Activated T-helper 17 cell treated with anti-CD3 and anti-CD28 coated beads, Interleukin-2, amount 50 U/mL, for 72 hours (primary cell): ENCODE results near the gene KAT6B. TPM values are rescaled to one million over a fixed set of nuclear protein-coding genes. Genes with fewer than 3 reads are reported as not detected.

ENCODE experiments used
- ATAC-seq: fragments of 150-1000 bp; cut with Tn5 transposase; replicated peaks from 2 replicates; pipeline ENCODE4 v1.10.0; 2021; ENCODE audit warnings: mild to moderate bottlenecking, moderate library complexity
- H3K27ac Mint-ChIP-seq: one replicate; pipeline ENCODE4 v1.8.0; 2022; ENCODE audit warnings: mixed read lengths
- H3K27me3 Mint-ChIP-seq: one replicate; pipeline ENCODE4 v1.8.0; 2022; ENCODE audit warnings: mixed read lengths
- H3K36me3 Mint-ChIP-seq: one replicate; pipeline ENCODE4 v1.8.0; 2022; ENCODE audit warnings: low read depth, mild to moderate bottlenecking, mixed read lengths
- H3K4me1 Mint-ChIP-seq: one replicate; pipeline ENCODE4 v1.8.0; 2022; ENCODE audit warnings: mixed read lengths
- H3K4me3 Mint-ChIP-seq: one replicate; pipeline ENCODE4 v1.8.0; 2022; ENCODE audit warnings: mild to moderate bottlenecking, mixed read lengths
- H3K9me3 Mint-ChIP-seq: one replicate; pipeline ENCODE4 v1.8.0; 2022; ENCODE audit warnings: mixed read lengths
- total RNA-seq, 2 donors: library from RNA; stranded (reverse); gene quantifications; one replicate each; pipeline ENCODE4 v1.2.3, GENCODE V29; 2022

KAT6B gene
- total RNA-seq, 2 donors from 2014 or later = 20.5 to 25.9 TPM

DNA sequence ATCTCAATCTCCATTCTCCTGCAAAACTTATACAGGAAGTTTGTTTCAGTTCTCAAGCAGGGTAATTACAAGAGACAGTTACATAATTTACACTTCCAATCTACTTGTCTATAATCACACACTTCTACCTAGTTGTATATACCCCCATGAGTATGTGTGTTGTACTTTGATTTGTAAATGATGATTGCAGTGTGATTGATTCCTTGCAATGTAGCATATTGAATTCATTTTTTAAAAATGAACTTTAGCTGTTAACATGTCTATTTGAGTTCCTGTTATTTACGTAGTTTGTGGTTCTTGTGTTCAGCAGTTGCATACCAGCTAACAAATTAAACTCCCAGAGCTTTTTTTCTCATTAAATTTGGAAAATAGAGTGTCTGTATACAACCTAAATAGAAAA lies 182.6 kb downstream of the KAT6B start:
- H3K4me3 Mint-ChIP-seq = peak overlapping the region; percentile 5
- no peaks in the 10 kb centered on the region for H3K27me3 Mint-ChIP-seq
- no peak overlapping the region for H3K27ac Mint-ChIP-seq
- peaks cover 32% of the 10 kb centered on the region for H3K4me1 Mint-ChIP-seq
- no peaks in the 10 kb centered on the region for H3K9me3 Mint-ChIP-seq
- ATAC-seq = no peak
- no peaks in the 10 kb centered on the region for H3K36me3 Mint-ChIP-seq

DNA sequence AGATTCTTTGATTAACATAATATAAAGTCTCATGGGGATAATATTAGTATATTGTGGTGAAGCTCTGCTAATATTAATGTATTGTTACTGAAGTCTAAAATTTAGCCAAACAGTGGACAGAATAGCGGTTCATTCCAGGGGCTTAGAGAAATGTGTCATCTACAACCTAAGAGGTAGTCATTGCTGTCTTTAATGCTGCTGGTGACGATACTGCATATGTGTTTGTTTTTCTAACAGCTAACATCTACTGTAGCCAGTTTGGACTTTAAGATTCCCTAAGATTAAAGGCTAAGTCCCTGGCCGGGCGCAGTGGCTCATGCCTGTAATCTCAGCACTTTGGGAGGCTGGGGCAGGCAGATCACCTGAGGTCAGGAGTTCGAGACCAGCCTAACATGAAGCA lies 183.0 kb downstream of the KAT6B start:
- no peaks in the 10 kb centered on the region for H3K36me3 Mint-ChIP-seq
- H3K4me3 Mint-ChIP-seq = no peak overlapping the region
- no peaks in the 10 kb centered on the region for H3K27me3 Mint-ChIP-seq
- H3K4me1 Mint-ChIP-seq = peaks cover 35% of the 10 kb centered on the region
- ATAC-seq = no peak
- no peak overlapping the region for H3K27ac Mint-ChIP-seq
- no peaks in the 10 kb centered on the region for H3K9me3 Mint-ChIP-seq

DNA sequence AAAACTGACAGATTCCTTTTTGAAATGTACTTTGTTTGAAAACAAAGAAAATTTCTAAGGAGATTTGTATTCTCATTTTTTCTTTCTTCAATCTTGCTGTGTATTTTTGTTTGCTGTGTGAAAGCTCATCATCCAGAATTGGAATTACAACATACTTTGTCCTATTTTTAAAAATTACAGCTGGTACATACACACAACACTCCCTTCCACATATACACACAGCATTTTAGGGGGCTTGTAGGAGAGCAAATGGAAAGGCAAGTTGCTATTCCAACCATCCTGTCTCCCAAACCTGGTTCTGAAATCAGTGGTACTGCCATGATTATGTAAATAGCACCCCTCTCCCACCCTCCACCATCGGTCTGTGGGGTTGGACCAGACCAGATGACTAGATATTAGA lies 184.0 kb downstream of the KAT6B start:
- Mint-ChIP-seq H3K27ac (no peak overlapping the region), H3K27me3 (no peaks in the 10 kb centered on the region), H3K4me1 (peaks cover 39% of the 10 kb centered on the region), H3K4me3 (no peak overlapping the region), H3K36me3 (no peaks in the 10 kb centered on the region), H3K9me3 (no peaks in the 10 kb centered on the region)
- ATAC-seq = no peak

DNA sequence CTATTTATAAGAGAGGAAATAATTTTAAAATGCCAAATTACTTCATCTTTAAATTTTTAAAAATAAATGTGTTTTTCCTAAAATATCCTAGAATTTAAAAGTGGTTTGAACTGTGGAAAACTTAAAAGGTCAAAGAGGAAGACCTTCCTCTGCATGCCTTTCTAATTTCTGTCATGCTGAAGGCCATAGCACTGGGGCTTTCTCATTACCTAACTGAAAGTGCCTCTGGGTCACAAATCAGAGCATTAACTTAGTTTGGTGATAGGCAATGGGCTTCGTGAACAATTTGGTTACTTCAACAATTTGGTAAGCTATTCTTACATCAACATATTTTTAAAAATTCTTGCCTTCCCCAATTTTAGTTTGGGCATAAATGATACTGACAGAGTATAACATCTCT lies 184.8 kb downstream of the KAT6B start:
- Mint-ChIP-seq H3K36me3 (no peaks in the 10 kb centered on the region), H3K4me3 (no peak overlapping the region), H3K27ac (no peak overlapping the region), H3K4me1 (peaks cover 48% of the 10 kb centered on the region), H3K27me3 (no peaks in the 10 kb centered on the region), H3K9me3 (no peaks in the 10 kb centered on the region)
- no peak for ATAC-seq

DNA sequence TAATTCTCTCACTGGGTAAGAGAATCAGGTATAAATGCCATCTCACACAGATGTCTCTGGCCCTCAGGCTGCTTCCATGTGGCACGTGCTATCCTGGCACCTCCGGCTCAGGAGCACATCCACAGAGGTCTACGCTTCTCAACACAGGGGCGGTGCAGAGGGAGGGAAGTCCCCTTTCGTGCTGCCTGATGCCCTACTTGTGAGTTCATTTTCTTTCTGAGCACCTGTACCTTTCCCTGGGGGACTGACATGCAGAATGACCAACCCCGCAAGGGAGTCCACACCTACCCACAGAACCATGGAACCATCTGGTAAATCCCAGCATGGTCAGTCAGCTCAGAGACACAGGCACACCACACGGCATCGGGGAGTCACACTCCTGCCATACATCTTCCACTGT lies 186.1 kb downstream of the KAT6B start:
- ATAC-seq = no peak
- Mint-ChIP-seq H3K36me3 (no peaks in the 10 kb centered on the region), H3K27me3 (no peaks in the 10 kb centered on the region), H3K4me3 (peak overlapping the region; percentile 79), H3K9me3 (no peaks in the 10 kb centered on the region), H3K4me1 (peaks cover 43% of the 10 kb centered on the region), H3K27ac (peak overlapping the region; percentile 89)

DNA sequence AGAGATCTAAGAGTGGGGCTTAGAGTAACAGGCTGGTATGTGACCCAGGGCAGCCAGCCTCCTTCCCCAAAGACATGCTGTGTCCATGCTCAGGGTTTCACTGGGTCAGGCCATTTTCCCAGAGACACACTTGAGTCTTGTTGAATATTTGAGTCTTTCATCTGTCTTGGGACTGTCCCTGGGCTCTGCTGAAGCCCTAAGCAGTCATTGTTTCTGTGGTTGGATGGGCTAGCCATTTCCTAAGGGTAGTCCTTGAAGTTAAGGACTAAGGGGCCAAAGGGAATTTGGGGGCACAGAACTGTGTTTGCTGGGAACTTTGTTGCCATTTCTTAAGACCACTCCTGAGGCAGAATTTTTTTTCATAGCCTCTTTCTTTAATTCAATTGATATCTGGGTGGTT lies 186.6 kb downstream of the KAT6B start:
- H3K4me1 Mint-ChIP-seq = peaks cover 39% of the 10 kb centered on the region
- no peaks in the 10 kb centered on the region for H3K9me3 Mint-ChIP-seq
- no peaks in the 10 kb centered on the region for H3K36me3 Mint-ChIP-seq
- peak; percentile 72 for ATAC-seq
- peak overlapping the region; percentile 89 for H3K27ac Mint-ChIP-seq
- peak overlapping the region; percentile 79 for H3K4me3 Mint-ChIP-seq
- no peaks in the 10 kb centered on the region for H3K27me3 Mint-ChIP-seq

DNA sequence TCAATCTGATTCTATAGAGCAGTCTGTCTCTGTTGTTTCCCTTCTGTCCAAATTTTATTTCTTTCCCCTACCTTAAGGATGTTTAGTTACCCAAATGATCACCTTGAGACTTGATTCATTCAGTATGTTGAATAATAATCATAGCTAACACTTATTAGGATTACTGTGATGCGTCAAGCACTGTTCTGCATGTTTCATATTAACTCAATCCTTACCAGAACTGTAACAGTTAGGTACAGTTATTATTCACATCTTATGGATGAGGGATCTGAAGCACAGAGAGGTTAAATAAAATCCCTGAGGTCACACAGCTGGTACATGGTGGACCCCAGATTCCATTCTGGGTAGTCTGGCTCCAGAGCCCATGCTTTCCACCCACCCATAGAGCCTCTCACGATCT lies 187.1 kb downstream of the KAT6B start:
- no peaks in the 10 kb centered on the region for H3K36me3 Mint-ChIP-seq
- no peaks in the 10 kb centered on the region for H3K9me3 Mint-ChIP-seq
- peak overlapping the region; percentile 89 for H3K27ac Mint-ChIP-seq
- H3K27me3 Mint-ChIP-seq = no peaks in the 10 kb centered on the region
- H3K4me3 Mint-ChIP-seq = peak overlapping the region; percentile 79
- H3K4me1 Mint-ChIP-seq = peaks cover 37% of the 10 kb centered on the region
- ATAC-seq = peak; percentile 79

DNA sequence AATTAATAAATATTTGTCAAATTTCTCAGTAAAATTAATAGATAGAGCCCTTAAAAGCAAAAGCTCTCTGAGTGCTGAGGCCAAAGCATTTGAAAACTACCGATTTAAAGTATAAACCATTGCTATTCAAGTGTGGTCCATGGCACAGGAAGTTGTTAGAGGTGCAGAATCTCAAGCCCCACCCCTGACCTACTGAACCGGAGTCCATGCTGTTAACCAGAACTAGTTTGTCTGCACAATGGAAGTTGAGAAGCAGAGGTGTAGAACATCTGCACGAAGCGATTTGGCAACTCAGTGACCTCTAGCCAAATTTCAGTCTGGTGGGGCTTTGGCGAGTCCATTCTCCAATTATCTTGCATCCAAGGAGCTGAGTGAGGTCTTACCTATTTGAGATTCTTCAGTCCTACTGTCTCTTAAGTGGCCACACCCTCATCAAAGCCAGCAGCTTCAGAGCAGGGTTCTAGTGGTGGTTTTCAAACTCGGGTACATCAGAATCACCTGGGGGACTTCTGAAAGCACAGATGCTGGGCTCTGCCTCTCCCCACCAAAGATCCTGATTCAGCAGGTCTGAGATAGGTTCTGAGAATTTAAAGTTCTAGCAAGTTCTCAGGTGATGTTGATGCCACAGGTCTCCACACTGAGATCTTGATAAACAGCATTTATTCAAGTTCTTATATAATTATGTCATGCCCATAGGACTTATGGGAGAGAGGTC lies 188.3 kb downstream of the KAT6B start:
- peaks cover 3% of the 10 kb centered on the region for H3K36me3 Mint-ChIP-seq
- H3K9me3 Mint-ChIP-seq = no peaks in the 10 kb centered on the region
- peak overlapping the region; percentile 89 for H3K27ac Mint-ChIP-seq
- no peak for ATAC-seq
- peak overlapping the region; percentile 79 for H3K4me3 Mint-ChIP-seq
- no peaks in the 10 kb centered on the region for H3K27me3 Mint-ChIP-seq
- peaks cover 37% of the 10 kb centered on the region for H3K4me1 Mint-ChIP-seq

DNA sequence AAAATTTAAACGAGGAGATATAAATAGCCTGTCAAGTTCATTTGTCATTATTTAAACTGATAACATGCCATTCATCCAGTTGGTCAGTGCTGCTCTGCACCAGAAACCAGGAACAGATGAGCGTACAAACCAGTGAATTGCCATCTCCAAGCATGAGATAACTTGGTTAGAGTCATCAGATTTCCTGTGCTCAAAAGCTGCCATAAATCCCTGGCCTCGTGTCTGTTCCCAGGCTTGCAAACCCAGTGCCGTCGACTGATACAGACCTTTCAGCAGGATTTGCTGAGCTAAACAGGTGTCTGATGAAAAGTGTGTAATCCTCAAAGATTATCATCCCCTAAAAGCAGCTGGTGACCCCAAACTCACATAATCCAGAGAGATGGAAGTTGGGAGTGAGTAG lies 189.0 kb downstream of the KAT6B start:
- Mint-ChIP-seq H3K4me3 (peak overlapping the region; percentile 79), H3K4me1 (peaks cover 37% of the 10 kb centered on the region), H3K27me3 (no peaks in the 10 kb centered on the region), H3K27ac (peak overlapping the region; percentile 89), H3K36me3 (peaks cover 11% of the 10 kb centered on the region), H3K9me3 (no peaks in the 10 kb centered on the region)
- no peak for ATAC-seq

DNA sequence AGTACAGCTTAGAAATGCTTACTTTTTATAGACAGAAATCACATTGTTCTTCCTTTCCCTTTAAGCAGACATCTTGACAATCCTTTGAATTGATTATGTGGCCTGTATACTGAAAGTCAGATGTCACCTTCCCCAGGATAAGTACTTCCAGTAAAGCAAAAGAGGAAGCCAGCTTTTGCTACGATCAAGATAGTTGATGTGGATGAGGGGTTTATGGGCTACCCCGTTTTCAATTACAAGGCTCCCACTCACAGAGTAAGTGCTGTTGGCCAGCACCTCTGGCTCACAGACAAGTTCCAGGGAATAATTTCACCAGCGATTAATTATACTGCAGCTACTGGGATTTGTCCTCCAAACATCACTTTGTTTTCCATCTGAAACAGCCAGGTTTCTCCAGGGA lies 189.9 kb downstream of the KAT6B start:
- Mint-ChIP-seq H3K36me3 (peaks cover 20% of the 10 kb centered on the region), H3K4me3 (no peak overlapping the region), H3K27ac (peak overlapping the region; percentile 65), H3K9me3 (no peaks in the 10 kb centered on the region), H3K27me3 (no peaks in the 10 kb centered on the region), H3K4me1 (peaks cover 37% of the 10 kb centered on the region)
- no peak for ATAC-seq

DNA sequence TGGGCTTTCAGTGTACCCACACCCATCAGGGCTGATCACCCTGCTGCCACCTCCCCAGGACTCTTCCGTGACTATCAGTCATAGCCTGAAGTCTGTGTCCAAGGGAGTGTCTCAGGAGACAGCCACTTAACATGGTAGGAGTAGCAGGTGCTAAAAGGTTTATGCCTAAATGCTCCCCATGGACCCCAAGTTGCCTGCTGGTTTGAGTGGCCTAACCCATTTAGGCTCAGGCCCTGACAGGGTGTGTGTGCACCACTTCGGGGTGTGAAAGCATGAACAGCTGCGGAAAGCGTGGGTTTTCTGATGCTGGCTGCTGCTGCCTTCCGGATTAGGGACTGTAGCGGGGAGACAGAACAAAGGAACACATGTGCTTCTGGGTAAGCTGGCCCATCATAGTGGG lies 191.9 kb downstream of the KAT6B start:
- no peak overlapping the region for H3K27ac Mint-ChIP-seq
- H3K36me3 Mint-ChIP-seq = peaks cover 38% of the 10 kb centered on the region
- no peaks in the 10 kb centered on the region for H3K9me3 Mint-ChIP-seq
- H3K4me3 Mint-ChIP-seq = no peak overlapping the region
- H3K27me3 Mint-ChIP-seq = no peaks in the 10 kb centered on the region
- H3K4me1 Mint-ChIP-seq = peaks cover 31% of the 10 kb centered on the region
- ATAC-seq = no peak

DNA sequence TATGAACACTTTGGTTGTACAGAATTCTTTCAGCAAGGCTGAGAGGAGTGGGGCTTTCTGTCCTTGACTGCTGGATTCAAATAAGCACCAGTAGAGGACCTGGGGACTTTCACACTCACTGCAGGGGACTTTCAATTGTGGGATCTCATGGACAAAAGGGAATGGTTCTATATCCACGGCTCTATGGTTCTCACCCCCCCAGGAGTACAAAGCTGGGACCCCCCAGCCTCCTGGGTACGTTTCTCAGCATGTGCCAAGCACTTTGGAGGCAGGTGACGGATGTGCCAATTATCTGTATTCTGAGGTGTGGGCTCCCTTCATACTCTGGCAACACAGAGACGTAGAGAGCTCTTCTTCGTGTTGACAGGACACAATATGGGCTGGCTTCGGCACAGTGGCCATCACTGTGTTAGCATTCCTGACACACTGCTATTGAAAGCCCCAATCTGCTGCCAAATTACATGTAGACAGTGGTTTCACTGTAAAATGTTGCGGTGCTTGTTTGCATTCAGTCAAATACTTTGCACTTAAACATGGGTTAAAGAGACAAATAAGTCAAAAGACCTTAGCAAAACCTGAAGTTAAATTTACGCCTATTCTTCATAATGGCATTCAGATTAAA lies 192.4 kb downstream of the KAT6B start:
- H3K4me3 Mint-ChIP-seq = no peak overlapping the region
- no peak overlapping the region for H3K27ac Mint-ChIP-seq
- H3K27me3 Mint-ChIP-seq = no peaks in the 10 kb centered on the region
- ATAC-seq = no peak
- peaks cover 41% of the 10 kb centered on the region for H3K36me3 Mint-ChIP-seq
- peaks cover 26% of the 10 kb centered on the region for H3K4me1 Mint-ChIP-seq
- no peaks in the 10 kb centered on the region for H3K9me3 Mint-ChIP-seq

DNA sequence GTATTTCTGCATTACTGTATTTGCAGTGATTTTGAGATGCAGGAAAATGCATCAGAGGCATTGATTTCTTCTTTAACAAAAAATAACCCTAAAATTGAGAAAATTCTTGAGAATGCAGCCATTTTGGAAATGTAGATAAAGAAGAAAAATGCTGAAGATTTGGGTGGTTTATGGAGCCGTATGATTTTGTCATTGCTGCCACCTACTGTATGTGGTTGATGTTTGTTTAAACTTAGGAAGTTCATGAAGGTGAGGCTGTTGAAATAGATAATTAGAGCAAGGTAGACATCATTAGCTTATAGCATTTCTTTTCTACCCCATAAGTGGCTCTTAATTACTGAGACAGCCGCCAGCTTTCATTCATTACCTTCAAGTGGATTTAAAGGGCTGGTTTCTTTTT lies 193.0 kb downstream of the KAT6B start:
- ATAC-seq = peak; percentile 47
- H3K36me3 Mint-ChIP-seq = peaks cover 42% of the 10 kb centered on the region
- no peaks in the 10 kb centered on the region for H3K27me3 Mint-ChIP-seq
- H3K4me1 Mint-ChIP-seq = peaks cover 21% of the 10 kb centered on the region
- no peaks in the 10 kb centered on the region for H3K9me3 Mint-ChIP-seq
- H3K27ac Mint-ChIP-seq = no peak overlapping the region
- H3K4me3 Mint-ChIP-seq = no peak overlapping the region

DNA sequence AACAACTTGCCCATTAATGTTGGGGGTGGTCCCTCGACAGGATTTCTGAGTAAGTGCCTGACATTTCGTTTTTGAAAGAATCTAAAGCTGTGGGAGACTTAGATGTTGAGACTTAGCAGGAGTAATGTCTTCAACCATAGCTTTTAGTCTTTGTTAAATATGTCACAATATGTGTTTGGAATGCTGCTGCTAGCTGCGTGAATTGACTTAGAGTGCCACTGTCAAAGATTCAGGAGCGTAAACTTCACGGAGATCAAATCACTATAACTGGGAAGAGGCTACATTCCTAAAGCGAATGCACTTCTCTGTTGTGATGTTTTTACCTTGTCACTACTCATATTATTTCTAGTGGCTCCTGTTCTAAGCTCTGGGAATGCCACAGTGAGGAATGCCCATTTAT lies 193.8 kb downstream of the KAT6B start:
- Mint-ChIP-seq H3K9me3 (no peaks in the 10 kb centered on the region), H3K4me1 (peaks cover 23% of the 10 kb centered on the region), H3K36me3 (peaks cover 50% of the 10 kb centered on the region), H3K27ac (no peak overlapping the region), H3K4me3 (no peak overlapping the region), H3K27me3 (no peaks in the 10 kb centered on the region)
- ATAC-seq = no peak

DNA sequence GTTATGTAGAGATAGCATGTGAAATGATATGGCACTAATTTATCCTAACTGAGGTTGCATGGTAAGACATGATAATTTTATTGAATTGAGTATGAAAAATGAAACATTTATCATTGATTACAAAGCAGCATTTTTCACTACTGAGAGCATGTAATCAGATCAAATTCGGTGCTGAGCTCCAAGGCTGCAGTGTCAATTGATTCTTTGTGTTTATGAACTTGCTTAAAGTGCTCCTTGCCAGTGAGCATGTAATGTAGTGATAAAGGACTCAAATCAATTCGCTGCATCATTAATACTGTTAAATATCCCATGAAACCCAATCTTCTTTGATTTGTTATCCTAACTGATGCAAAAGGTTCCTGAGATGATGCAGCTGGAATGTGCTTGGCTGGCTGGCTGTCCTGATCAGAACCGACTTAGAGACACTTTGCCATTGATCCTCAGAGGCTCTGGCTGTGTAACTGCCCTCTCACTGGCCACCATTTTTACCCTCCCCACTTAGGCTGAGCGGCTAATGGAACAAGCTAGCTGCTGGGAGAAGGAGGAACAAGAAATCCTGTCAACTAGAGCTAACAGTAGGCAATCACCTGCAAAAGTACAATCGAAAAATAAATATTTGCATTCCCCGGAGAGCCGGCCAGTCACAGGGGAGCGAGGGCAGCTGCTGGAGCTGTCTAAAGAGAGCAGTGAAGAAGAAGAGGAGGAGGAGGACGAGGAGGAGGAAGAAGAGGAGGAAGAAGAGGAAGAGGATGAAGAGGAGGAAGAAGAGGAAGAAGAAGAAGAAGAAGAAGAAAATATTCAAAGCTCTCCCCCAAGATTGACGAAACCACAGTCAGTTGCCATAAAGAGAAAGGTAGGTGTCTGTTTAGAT lies 195.2 kb downstream of the KAT6B start:
- no peak for ATAC-seq
- Mint-ChIP-seq H3K9me3 (no peaks in the 10 kb centered on the region), H3K27me3 (no peaks in the 10 kb centered on the region), H3K4me3 (no peak overlapping the region), H3K4me1 (peaks cover 11% of the 10 kb centered on the region), H3K27ac (peak overlapping the region; percentile 37), H3K36me3 (peaks cover 65% of the 10 kb centered on the region)
